PC-3 (cell line): Measurements from ENCODE around the gene CCL21. TPM values are rescaled to one million over a fixed set of nuclear protein-coding genes. Genes with fewer than 3 reads are reported as not detected.
A peak's percentile ranks its signal among the peaks of the same experiment; 100 is the strongest.

Source experiments
- ATAC-seq: fragments of 200-7000 bp; cut with Tn5 transposase; 2 replicates; pipeline ENCODE4 v1.9.1; 2020; ENCODE audit warnings: mild to moderate bottlenecking, moderate library complexity
- BruUV-seq: library from RNA; stranded (reverse); fragments of 400-500 nt; replicated peaks from 2 replicates; lab custom pipeline; 2021; lab: Mats Ljungman, UMichigan
- CTCF ChIA-PET: fragments of 300-600 bp; sonication (Branson Sonifier 250); formaldehyde crosslinking; loops from one replicate; lab custom pipeline; 2022; ENCODE audit warnings: antibody characterized with exemption; lab: Charles Lee
- POLR2A ChIA-PET: fragments of 300-600 bp; sonication (Branson Sonifier 250); formaldehyde crosslinking; loops from one replicate; lab custom pipeline; 2022; ENCODE audit warnings: antibody characterized with exemption; ENCODE audit not compliant: unreplicated experiment; lab: Charles Lee
- DNase-seq: peaks from one replicate; pipeline ENCODE4 v3.0.0-alpha.2; 2015
- H2AFZ ChIP-seq: fragments of 300-600 bp; sonication (generic); 2 replicates; pipeline ENCODE4 v1.6.0; 2016; ENCODE audit warnings: antibody characterized with exemption, low read length
- H3F3A ChIP-seq: fragments of 300-600 bp; sonication (generic); one replicate; pipeline ENCODE4 v1.6.0; 2017; ENCODE audit warnings: antibody characterized with exemption, low read length, control low read depth, mild to moderate bottlenecking; ENCODE audit not compliant: unreplicated experiment
- H3K27ac ChIP-seq: fragments of 300-600 bp; sonication (generic); 2 replicates; pipeline ENCODE4 v1.5.1; 2016; ENCODE audit warnings: mild to moderate bottlenecking, low read length
- H3K27me3 ChIP-seq: fragments of 300-600 bp; sonication (generic); 2 replicates; pipeline ENCODE4 v1.6.1; 2016; ENCODE audit warnings: low read length, mixed read lengths
- H3K36me3 ChIP-seq: fragments of 300-600 bp; sonication (generic); 2 replicates; pipeline ENCODE4 v1.6.1; 2016; ENCODE audit warnings: low read depth, mixed run types, low read length, mixed read lengths
- H3K4me1 ChIP-seq: fragments of 300-600 bp; sonication (generic); 2 replicates; pipeline ENCODE4 v1.5.1; 2016; ENCODE audit warnings: low read length; ENCODE audit not compliant: insufficient read depth
- H3K4me2 ChIP-seq: fragments of 300-600 bp; sonication (generic); 2 replicates; pipeline ENCODE4 v1.6.0; 2016; ENCODE audit warnings: low read length
- H3K4me3 ChIP-seq: fragments of 300-600 bp; sonication (generic); 2 replicates; pipeline ENCODE4 v1.5.1; 2016; ENCODE audit warnings: mild to moderate bottlenecking, low read length, mixed read lengths
- H3K79me2 ChIP-seq: fragments of 300-600 bp; sonication (generic); 2 replicates; pipeline ENCODE4 v1.6.1; 2017; ENCODE audit warnings: low read length, mixed read lengths
- H3K9ac ChIP-seq: fragments of 300-600 bp; sonication (generic); 2 replicates; pipeline ENCODE4 v1.6.0; 2016; ENCODE audit warnings: mild to moderate bottlenecking, low read length
- H3K9me2 ChIP-seq: fragments of 300-600 bp; sonication (generic); replicated peaks from 2 replicates; pipeline ENCODE4 v1.6.1; 2016; ENCODE audit warnings: mixed run types, low read length, mixed read lengths
- H3K9me3 ChIP-seq: fragments of 300-600 bp; sonication (generic); 2 replicates; pipeline ENCODE4 v1.6.1; 2016; ENCODE audit warnings: low read length, mixed read lengths
- H4K20me1 ChIP-seq: fragments of 300-600 bp; sonication (generic); 2 replicates; pipeline ENCODE4 v1.6.1; 2016; ENCODE audit warnings: low read length, mixed read lengths
- EZH2 ChIP-seq: fragments of 300-600 bp; sonication (generic); IDR thresholded peaks from one replicate; pipeline ENCODE4 v1.6.1; 2017; ENCODE audit warnings: antibody characterized with exemption, mild to moderate bottlenecking, low read length; ENCODE audit not compliant: unreplicated experiment
- EZH2phosphoT487 ChIP-seq: fragments of 300-600 bp; sonication (generic); IDR thresholded peaks from 2 replicates; pipeline ENCODE4 v1.6.1; 2018; ENCODE audit warnings: mild to moderate bottlenecking, antibody characterized with exemption, low read length, borderline replicate concordance
- intact Hi-C: fragments of 100-400 bp; cut with micrococcal nuclease; formaldehyde crosslinking; loops from 2 replicates; pipeline ENCODE4 v1.9.0; 2023
- total RNA-seq: library from RNA; depleted of rRNA; stranded (reverse); fragments of >200 nt; gene quantifications from 2 replicates; pipeline ENCODE4 v1.2.3, GENCODE V29; 2014
- TF ChIP-seq, protein P1 (sequence below): fragments of 300-600 bp; sonication (generic); conservative IDR thresholded peaks from 2 replicates; pipeline ENCODE4 v1.5.1; 2017; ENCODE audit warnings: antibody characterized with exemption, low read depth, mild to moderate bottlenecking, low read length

The CCL21 gene
- total RNA-seq, 1 experiment from 2014 or later, result not detected

DNA sequence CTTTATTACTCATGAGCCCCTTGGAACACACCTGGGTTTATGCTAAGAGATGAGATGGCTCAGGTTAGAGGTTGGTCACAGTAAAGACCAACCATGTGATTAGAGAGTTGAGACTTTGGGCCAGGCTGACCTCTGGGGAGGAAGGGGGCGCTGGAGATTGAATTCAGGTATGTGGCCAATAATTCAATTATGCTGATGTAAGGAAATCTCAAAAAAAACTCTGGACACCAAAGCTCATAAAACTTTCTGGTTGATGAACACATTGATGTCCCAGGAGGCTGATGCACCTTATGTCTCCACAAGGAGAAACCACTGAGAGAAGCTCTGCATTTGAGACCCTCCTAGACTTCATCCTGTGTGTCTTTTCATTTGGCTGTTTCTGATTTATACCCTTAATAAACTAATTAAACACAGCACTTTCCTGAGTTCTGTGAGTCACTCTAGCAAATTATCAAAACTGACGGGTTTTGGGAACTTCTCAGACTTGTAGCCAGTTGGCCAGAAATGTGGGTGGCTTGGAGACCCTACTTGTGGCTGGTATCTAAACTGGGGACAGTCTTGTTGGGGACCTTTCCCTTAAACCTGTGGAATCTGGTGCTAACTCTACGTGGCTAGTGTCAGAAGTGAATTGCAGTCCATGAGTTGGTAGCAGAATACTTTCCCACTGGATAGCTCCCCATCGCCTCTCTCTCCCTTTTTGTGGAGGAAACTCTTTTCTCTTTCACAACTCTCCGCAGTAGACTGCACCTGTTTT is 40.0 kb downstream of the CCL21 start:
- no peak overlapping the region for H3K27ac ChIP-seq
- ATAC-seq (no peak), DNase-seq (no peak)
- H3K4me3 ChIP-seq, result no peak overlapping the region
- peaks cover 3% of the 10 kb centered on the region for H3K4me1 ChIP-seq
- H3K9me2 ChIP-seq, result no peaks in the 10 kb centered on the region
- H3K27me3 ChIP-seq, result no peaks in the 10 kb centered on the region
- no peaks in the 10 kb centered on the region for H3K79me2 ChIP-seq
- no peaks in the 10 kb centered on the region for H3K9me3 ChIP-seq
- ChIA-PET CTCF (no interaction called here), POLR2A (no interaction called here)
- H3F3A ChIP-seq, result no peaks in the 10 kb centered on the region
- intact Hi-C loops, result no loop called here
- no peak overlapping the region for H2AFZ ChIP-seq
- H3K36me3 ChIP-seq, result no peaks in the 10 kb centered on the region
- no peaks in the 10 kb centered on the region for H4K20me1 ChIP-seq
- no peak overlapping the region for H3K9ac ChIP-seq
- no TSS peak for BruUV-seq
- TF ChIP-seq EZH2 (no peak), EZH2phosphoT487 (no peak)
- TF ChIP-seq, protein P1, sequence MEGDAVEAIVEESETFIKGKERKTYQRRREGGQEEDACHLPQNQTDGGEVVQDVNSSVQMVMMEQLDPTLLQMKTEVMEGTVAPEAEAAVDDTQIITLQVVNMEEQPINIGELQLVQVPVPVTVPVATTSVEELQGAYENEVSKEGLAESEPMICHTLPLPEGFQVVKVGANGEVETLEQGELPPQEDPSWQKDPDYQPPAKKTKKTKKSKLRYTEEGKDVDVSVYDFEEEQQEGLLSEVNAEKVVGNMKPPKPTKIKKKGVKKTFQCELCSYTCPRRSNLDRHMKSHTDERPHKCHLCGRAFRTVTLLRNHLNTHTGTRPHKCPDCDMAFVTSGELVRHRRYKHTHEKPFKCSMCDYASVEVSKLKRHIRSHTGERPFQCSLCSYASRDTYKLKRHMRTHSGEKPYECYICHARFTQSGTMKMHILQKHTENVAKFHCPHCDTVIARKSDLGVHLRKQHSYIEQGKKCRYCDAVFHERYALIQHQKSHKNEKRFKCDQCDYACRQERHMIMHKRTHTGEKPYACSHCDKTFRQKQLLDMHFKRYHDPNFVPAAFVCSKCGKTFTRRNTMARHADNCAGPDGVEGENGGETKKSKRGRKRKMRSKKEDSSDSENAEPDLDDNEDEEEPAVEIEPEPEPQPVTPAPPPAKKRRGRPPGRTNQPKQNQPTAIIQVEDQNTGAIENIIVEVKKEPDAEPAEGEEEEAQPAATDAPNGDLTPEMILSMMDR, result no peak
- H3K4me2 ChIP-seq, result no peak overlapping the region

DNA sequence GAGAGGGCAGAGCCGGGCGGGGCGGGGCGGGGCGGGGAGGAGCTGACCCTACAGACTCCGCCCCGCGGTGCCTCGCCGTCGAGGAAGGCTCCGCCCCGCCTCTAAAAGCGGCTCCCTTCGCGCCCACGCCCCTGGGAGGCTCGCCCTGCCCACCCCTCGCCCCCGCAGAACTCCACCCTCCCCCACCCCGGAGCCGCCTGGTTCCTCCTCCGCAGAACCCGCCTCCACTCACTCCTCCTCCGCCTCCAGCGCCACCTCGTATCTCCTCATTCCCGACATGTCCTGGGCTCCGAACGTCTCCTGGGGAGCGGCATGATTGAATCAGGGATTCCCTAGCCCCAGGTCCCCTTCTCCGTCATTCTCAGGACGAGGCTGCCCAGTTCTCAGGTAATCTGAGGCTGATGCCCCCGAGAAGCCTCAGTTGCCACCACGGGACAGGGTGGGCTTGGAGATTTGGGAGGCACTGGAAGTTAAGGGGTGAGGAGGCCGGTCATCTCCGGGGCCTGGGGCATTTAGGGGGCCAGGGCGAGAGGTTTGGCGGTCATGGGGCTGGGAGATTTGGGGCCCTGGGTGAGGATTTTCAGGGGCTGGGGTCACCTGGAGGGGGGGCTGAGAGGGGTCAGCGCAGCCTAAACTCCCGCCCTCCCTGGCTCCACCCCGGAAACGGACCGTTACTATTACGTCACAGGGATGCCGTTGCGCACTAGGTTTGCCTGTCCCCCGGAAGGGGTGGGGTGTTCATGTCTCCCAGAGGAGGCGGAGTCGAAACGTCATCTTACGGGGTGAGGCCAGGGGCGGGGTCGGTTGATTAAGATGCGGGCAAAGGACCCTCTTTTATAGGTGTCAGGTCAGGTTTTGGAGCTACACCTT is 44.3 kb downstream of the CCL21 start:
- H3F3A ChIP-seq, result no peaks in the 10 kb centered on the region
- H3K4me1 ChIP-seq, result peaks cover 3% of the 10 kb centered on the region
- H3K27ac ChIP-seq, result peak overlapping the region; percentile 62
- peak overlapping the region; percentile 78 for H3K4me3 ChIP-seq
- H4K20me1 ChIP-seq, result no peaks in the 10 kb centered on the region
- H3K4me2 ChIP-seq, result peak overlapping the region; percentile 97
- TF ChIP-seq, protein P1, result no peak
- TF ChIP-seq EZH2 (no peak), EZH2phosphoT487 (no peak)
- intact Hi-C loops, result no loop called here
- H3K36me3 ChIP-seq, result no peaks in the 10 kb centered on the region
- DNase-seq, result peak; percentile 81
- no peaks in the 10 kb centered on the region for H3K9me2 ChIP-seq
- ChIA-PET CTCF (interaction anchor here (0.5 kb wide), 1 partner anchor 81 kb away, joined by 3 read pairs; no protein-coding TSS in a partner anchor), POLR2A (interaction anchor here (1.2 kb wide), 1 partner anchor 14 kb away, joined by 5 read pairs; the partner anchor contains the start of gene IL11RA)
- TSS peak; percentile 81 for BruUV-seq
- peak overlapping the region; percentile 81 for H3K9ac ChIP-seq
- H3K9me3 ChIP-seq, result no peaks in the 10 kb centered on the region
- H2AFZ ChIP-seq, result peak overlapping the region; percentile 99
- no peaks in the 10 kb centered on the region for H3K27me3 ChIP-seq
- peak; percentile 85 for ATAC-seq
- H3K79me2 ChIP-seq, result no peaks in the 10 kb centered on the region
